HG02970 (cell line): ENCODE data around the gene NLE1.
"Not testable (repeated sequence)": the region's sequence is repeated elsewhere in the genome, so short reads cannot be mapped to it uniquely, and the experiment has no call there.

Experiments used
- ATAC-seq: cut with Tn5 transposase; IDR thresholded peaks from one replicate; pipeline ENCODE4 v1.9.1; 2021; ENCODE audit warnings: mild to moderate bottlenecking, moderate library complexity, moderate number of reproducible peaks; ENCODE audit not compliant: unreplicated experiment, low FRiP score

The NLE1 gene

GRCh38 chr17:35163886-35164285, 21.8 kb upstream of the NLE1 start:
- no peak for ATAC-seq

GRCh38 chr17:35162755-35163154, 20.7 kb upstream of the NLE1 start:
- no peak for ATAC-seq

- ATAC-seq, result no peak
Observed at GRCh38 chr17:35161281-35161761, 19.2 kb upstream of the NLE1 start.

GRCh38 chr17:35160354-35161201, 18.5 kb upstream of the NLE1 start:
- ATAC-seq, result no peak

- ATAC-seq, result no peak
Observed at GRCh38 chr17:35159940-35160339, 17.8 kb upstream of the NLE1 start.

- ATAC-seq, result no peak
Observed at GRCh38 chr17:35155246-35155645, 13.1 kb upstream of the NLE1 start.

- no peak for ATAC-seq
Observed at GRCh38 chr17:35154196-35155165, 12.4 kb upstream of the NLE1 start.

GRCh38 chr17:35152421-35153140, 10.5 kb upstream of the NLE1 start:
- ATAC-seq, result no peak

GRCh38 chr17:35151080-35151479, 9.0 kb upstream of the NLE1 start:
- ATAC-seq, result not testable (repeated sequence)

GRCh38 chr17:35149941-35150340, 7.8 kb upstream of the NLE1 start:
- no peak for ATAC-seq

- no peak for ATAC-seq
Observed at GRCh38 chr17:35148144-35148543, 6.0 kb upstream of the NLE1 start.

- ATAC-seq, result no peak
Observed at GRCh38 chr17:35147375-35147905, 5.3 kb upstream of the NLE1 start, which contains the start of gene UNC45B. UNC45B (plus strand) TSS chr17:35147817; CDS start chr17:35148264, 447 bp downstream.

- ATAC-seq, result no peak
Observed at GRCh38 chr17:35146214-35146833, 4.2 kb upstream of the NLE1 start.

GRCh38 chr17:35144840-35145239, 2.7 kb upstream of the NLE1 start:
- no peak for ATAC-seq

- no peak for ATAC-seq
Observed at GRCh38 chr17:35142467-35142796, 329 bp upstream of the NLE1 start.

- no peak for ATAC-seq
Observed at GRCh38 chr17:35138218-35138617, 3.9 kb downstream of the NLE1 start.

- ATAC-seq, result no peak
Observed at GRCh38 chr17:35135322-35135721, 6.8 kb downstream of the NLE1 start.

- ATAC-seq, result no peak
Observed at GRCh38 chr17:35132816-35133550, 9.1 kb downstream of the NLE1 start.

- ATAC-seq, result no peak
Observed at GRCh38 chr17:35132099-35132498, 10.0 kb downstream of the NLE1 start.
